ENCODE results near the gene ST7L. TPM values are rescaled to one million over a fixed set of nuclear protein-coding genes. Genes with fewer than 3 reads are reported as not detected.
A peak's percentile ranks its signal among the peaks of the same experiment; 100 is the strongest.

The ST7L gene
- total RNA-seq, 1 experiment from 2014 or later, result 22.1 TPM

DNA sequence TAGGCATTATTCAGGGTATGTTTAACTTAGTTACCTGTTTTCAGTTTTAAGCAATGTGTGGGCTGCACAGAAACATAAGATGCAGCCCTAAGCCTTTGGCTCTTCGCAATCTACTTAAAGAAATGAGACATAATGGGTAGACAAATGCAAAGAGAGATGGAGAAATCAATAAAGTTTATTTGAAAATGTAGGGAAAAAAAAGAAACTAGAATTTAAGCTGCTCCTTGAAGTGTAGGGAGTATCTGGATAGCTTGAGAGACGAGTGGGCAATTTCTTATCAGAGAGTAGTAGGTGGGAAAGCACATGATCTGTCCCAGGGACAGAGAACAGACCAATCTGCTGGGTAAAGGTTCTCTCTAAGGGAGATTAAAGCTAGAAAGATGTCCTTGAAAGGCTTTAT lies 101.3 kb downstream of the ST7L start:
- Histone ChIP-seq H3K4me3 (no peak overlapping the region), H3K79me2 (ENCODE audit: low read depth) (no peaks in the 10 kb centered on the region), H3F3A (ENCODE audit: insufficient read depth, low read depth) (peaks cover 9% of the 10 kb centered on the region), H3K9me2 (ENCODE audit: insufficient read depth) (no peaks in the 10 kb centered on the region), H3K27me3 (ENCODE audit: insufficient read depth, low read depth) (no peaks in the 10 kb centered on the region), H3K36me3 (ENCODE audit: low read depth) (no peaks in the 10 kb centered on the region), H2AFZ (no peak overlapping the region), H3K27ac (no peak overlapping the region), H3K4me1 (replicated peaks; ENCODE audit: insufficient read depth) (peaks cover 21% of the 10 kb centered on the region), H3K9me3 (ENCODE audit: insufficient read depth, low read depth) (no peaks in the 10 kb centered on the region), H4K20me1 (ENCODE audit: insufficient read depth) (no peaks in the 10 kb centered on the region), H3K4me2 (no peak overlapping the region)
- TF ChIP-seq, protein P1, sequence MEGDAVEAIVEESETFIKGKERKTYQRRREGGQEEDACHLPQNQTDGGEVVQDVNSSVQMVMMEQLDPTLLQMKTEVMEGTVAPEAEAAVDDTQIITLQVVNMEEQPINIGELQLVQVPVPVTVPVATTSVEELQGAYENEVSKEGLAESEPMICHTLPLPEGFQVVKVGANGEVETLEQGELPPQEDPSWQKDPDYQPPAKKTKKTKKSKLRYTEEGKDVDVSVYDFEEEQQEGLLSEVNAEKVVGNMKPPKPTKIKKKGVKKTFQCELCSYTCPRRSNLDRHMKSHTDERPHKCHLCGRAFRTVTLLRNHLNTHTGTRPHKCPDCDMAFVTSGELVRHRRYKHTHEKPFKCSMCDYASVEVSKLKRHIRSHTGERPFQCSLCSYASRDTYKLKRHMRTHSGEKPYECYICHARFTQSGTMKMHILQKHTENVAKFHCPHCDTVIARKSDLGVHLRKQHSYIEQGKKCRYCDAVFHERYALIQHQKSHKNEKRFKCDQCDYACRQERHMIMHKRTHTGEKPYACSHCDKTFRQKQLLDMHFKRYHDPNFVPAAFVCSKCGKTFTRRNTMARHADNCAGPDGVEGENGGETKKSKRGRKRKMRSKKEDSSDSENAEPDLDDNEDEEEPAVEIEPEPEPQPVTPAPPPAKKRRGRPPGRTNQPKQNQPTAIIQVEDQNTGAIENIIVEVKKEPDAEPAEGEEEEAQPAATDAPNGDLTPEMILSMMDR (conservative IDR thresholded peaks at IDR 0.05), result no peak
- TF ChIP-seq EZH2 (IDR thresholded peaks at IDR 0.05; ENCODE audit: low read depth), result no peak
- no TSS peak for BruUV-seq (replicated peaks)
- DNase-seq, result no peak
- ChIA-PET POLR2A (ENCODE audit: unreplicated experiment) (interaction anchor here (0.6 kb wide), 1 partner anchor 260 kb away, joined by 4 read pairs; no protein-coding TSS in a partner anchor), CTCF (no interaction called here)
- intact Hi-C loops (cut with micrococcal nuclease; ENCODE audit: unreplicated experiment), result no loop called here

DNA sequence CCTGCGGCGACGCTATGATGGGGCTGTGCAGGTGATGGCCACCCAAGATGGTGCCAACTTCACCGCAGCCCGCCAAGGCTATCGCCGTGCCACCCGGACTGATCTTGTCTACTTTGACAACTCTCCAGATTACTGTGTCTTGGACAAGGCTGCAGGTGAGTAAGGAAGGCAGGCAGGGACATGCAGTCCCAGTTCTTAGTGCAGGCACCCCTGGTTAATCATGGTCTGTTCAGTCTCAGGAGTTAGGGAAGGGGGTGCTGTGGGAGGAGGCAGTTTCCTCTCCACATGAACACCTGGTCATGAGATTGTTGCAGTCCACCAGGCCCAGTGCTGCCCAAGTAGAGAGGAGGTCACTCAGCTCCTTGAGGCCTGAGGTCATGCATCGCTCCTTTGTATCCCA lies 101.7 kb downstream of the ST7L start:
- Histone ChIP-seq H3K4me2 (no peak overlapping the region), H3K36me3 (ENCODE audit: low read depth) (no peaks in the 10 kb centered on the region), H3K9me3 (ENCODE audit: insufficient read depth, low read depth) (no peaks in the 10 kb centered on the region), H3K27ac (no peak overlapping the region), H3K4me1 (replicated peaks; ENCODE audit: insufficient read depth) (peaks cover 18% of the 10 kb centered on the region), H4K20me1 (ENCODE audit: insufficient read depth) (no peaks in the 10 kb centered on the region), H2AFZ (no peak overlapping the region), H3K79me2 (ENCODE audit: low read depth) (no peaks in the 10 kb centered on the region), H3K27me3 (ENCODE audit: insufficient read depth, low read depth) (no peaks in the 10 kb centered on the region), H3F3A (ENCODE audit: insufficient read depth, low read depth) (peaks cover 9% of the 10 kb centered on the region), H3K9me2 (ENCODE audit: insufficient read depth) (no peaks in the 10 kb centered on the region), H3K4me3 (no peak overlapping the region)
- ChIA-PET POLR2A (ENCODE audit: unreplicated experiment) (no interaction called here), CTCF (no interaction called here)
- no TSS peak for BruUV-seq (replicated peaks)
- intact Hi-C loops (cut with micrococcal nuclease; ENCODE audit: unreplicated experiment), result no loop called here
- DNase-seq, result no peak
- TF ChIP-seq EZH2 (IDR thresholded peaks at IDR 0.05; ENCODE audit: low read depth), result no peak
- TF ChIP-seq, protein P1 (conservative IDR thresholded peaks at IDR 0.05), result no peak

DNA sequence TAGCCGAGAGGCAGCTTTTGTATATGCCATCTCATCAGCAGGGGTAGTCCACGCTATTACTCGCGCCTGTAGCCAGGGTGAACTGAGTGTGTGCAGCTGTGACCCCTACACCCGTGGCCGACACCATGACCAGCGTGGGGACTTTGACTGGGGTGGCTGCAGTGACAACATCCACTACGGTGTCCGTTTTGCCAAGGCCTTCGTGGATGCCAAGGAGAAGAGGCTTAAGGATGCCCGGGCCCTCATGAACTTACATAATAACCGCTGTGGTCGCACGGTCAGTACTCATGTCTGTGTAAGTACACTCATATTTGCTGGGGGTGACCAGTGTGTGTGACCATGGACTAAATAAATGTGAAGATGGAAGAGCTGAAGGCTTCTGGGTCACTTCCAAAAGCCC lies 102.8 kb downstream of the ST7L start:
- no peak overlapping the region for H3K27ac ChIP-seq
- intact Hi-C loops (cut with micrococcal nuclease; ENCODE audit: unreplicated experiment), result no loop called here
- H4K20me1 ChIP-seq (ENCODE audit: insufficient read depth), result no peaks in the 10 kb centered on the region
- H3K27me3 ChIP-seq (ENCODE audit: insufficient read depth, low read depth), result no peaks in the 10 kb centered on the region
- H3F3A ChIP-seq (ENCODE audit: insufficient read depth, low read depth), result peaks cover 9% of the 10 kb centered on the region
- no peak overlapping the region for H3K4me3 ChIP-seq
- H3K79me2 ChIP-seq (ENCODE audit: low read depth), result no peaks in the 10 kb centered on the region
- ChIA-PET CTCF (no interaction called here), POLR2A (ENCODE audit: unreplicated experiment) (no interaction called here)
- no peaks in the 10 kb centered on the region for H3K9me3 ChIP-seq (ENCODE audit: insufficient read depth, low read depth)
- no peaks in the 10 kb centered on the region for H3K36me3 ChIP-seq (ENCODE audit: low read depth)
- H3K4me1 ChIP-seq (replicated peaks; ENCODE audit: insufficient read depth), result peaks cover 18% of the 10 kb centered on the region
- no TSS peak for BruUV-seq (replicated peaks)
- no peak for DNase-seq
- TF ChIP-seq, protein P1 (conservative IDR thresholded peaks at IDR 0.05), result no peak
- no peak for TF ChIP-seq EZH2 (IDR thresholded peaks at IDR 0.05; ENCODE audit: low read depth)
- H3K4me2 ChIP-seq, result 0 out of 2 replicates have a peak overlapping the region, but pooled peaks have one; percentile 33
- no peak overlapping the region for H2AFZ ChIP-seq
- no peaks in the 10 kb centered on the region for H3K9me2 ChIP-seq (ENCODE audit: insufficient read depth)
